ENCODE measurements around the gene ARL14. TPM values are rescaled to one million over a fixed set of nuclear protein-coding genes. Genes with fewer than 3 reads are reported as not detected.

Gene ARL14
- total and polyA plus RNA-seq, 12 donors, result 0.17 to 0.27 (median 0.20) TPM; not detected in 8

DNA sequence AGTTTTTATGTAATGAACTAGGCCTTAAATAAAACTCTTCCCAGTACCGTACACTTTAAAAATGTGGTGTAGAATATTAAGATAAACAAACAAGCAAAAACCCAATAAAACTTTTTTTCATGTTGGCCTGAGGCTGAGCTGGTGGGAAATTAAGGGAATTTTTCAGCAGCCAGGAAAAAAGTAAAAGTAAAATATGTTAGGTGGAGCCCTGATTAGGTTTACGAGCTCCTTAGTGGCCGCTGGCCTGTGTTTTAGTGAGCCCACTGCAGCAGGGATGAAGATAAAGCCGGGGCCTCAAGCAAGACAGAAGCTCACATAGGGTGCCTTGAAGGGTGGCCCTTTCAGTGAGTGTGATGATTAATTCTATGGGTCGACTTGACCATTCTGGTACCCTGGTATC, 16.1 kb upstream of the ARL14 start:
- no peaks in the 10 kb centered on the region for H3K36me3 ChIP-seq (replicated peaks in 1 of 2)
- H3K4me1 ChIP-seq (replicated peaks in 1 of 2), result no peaks in the 10 kb centered on the region
- no peak overlapping the region for H3K27ac ChIP-seq
- H3K9me3 ChIP-seq (replicated peaks in 1 of 3), result no peaks in the 10 kb centered on the region
- 78 to 82% (median 80%) methylated on average over 5 of the region's 5 CpGs for WGBS, 4 donors
- no peaks in the 10 kb centered on the region for H3K27me3 ChIP-seq
- no peak for DNase-seq
- TF ChIP-seq, protein P1, sequence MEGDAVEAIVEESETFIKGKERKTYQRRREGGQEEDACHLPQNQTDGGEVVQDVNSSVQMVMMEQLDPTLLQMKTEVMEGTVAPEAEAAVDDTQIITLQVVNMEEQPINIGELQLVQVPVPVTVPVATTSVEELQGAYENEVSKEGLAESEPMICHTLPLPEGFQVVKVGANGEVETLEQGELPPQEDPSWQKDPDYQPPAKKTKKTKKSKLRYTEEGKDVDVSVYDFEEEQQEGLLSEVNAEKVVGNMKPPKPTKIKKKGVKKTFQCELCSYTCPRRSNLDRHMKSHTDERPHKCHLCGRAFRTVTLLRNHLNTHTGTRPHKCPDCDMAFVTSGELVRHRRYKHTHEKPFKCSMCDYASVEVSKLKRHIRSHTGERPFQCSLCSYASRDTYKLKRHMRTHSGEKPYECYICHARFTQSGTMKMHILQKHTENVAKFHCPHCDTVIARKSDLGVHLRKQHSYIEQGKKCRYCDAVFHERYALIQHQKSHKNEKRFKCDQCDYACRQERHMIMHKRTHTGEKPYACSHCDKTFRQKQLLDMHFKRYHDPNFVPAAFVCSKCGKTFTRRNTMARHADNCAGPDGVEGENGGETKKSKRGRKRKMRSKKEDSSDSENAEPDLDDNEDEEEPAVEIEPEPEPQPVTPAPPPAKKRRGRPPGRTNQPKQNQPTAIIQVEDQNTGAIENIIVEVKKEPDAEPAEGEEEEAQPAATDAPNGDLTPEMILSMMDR (IDR thresholded peaks at IDR 0.05), result no peak
- TF ChIP-seq POLR2A (IDR thresholded peaks at IDR 0.05), result no peak
- no peak overlapping the region for H3K4me3 ChIP-seq
- intact Hi-C loops (cut with DNase I), result no loop called here

DNA sequence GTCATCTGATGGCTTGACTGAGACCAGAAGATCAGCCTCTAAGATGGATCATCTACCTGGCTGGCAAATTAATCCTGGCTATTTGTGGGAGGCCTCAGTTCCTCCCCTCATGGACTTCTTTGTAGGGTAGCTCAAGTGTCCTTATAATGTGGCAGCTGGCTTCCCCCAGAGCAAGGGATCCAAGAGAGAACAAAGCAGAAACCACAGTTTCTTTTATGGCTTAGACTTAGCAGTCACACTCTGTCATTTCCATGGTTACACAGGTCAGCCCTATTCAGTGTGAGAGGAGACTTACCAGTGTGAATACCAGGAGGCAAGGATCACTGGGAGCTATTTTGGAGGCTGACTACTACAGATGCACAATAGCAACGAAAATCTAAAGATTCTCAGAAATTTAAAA, 15.3 kb upstream of the ARL14 start:
- WGBS, 4 donors, result 52 to 71% (median 62%) methylated on average over 1 of the region's 1 CpG
- no peaks in the 10 kb centered on the region for H3K27me3 ChIP-seq
- no peaks in the 10 kb centered on the region for H3K4me1 ChIP-seq (replicated peaks in 1 of 2)
- TF ChIP-seq, protein P1 (IDR thresholded peaks at IDR 0.05), result no peak
- TF ChIP-seq POLR2A (IDR thresholded peaks at IDR 0.05), result no peak
- H3K9me3 ChIP-seq (replicated peaks in 1 of 3), result no peaks in the 10 kb centered on the region
- no peaks in the 10 kb centered on the region for H3K36me3 ChIP-seq (replicated peaks in 1 of 2)
- DNase-seq, result no peak
- intact Hi-C loops (cut with DNase I), result no loop called here
- no peak overlapping the region for H3K27ac ChIP-seq
- no peak overlapping the region for H3K4me3 ChIP-seq

DNA sequence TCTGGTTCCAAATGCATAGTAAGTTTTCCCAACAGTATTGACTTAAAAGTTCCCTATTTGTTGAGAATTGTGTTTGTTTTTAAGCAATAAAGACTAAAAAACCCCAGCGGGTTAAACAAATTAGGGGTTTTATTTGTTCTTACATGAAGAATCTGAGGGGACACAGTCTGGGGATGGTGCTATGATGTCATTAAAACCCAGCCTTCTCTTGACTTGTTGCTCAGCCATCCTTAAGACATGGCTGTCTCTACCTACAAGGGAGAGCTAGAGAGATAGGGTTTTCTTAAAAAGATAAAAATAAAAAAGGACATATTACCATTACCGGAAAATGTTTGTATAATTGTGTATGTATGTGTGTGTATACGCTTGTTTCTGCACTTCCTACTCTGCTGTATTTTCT, 11.7 kb upstream of the ARL14 start:
- no peaks in the 10 kb centered on the region for H3K4me1 ChIP-seq (replicated peaks in 1 of 2)
- no peak for TF ChIP-seq POLR2A (IDR thresholded peaks at IDR 0.05)
- TF ChIP-seq, protein P1 (IDR thresholded peaks at IDR 0.05), result no peak
- DNase-seq, result no peak
- no peaks in the 10 kb centered on the region for H3K36me3 ChIP-seq (replicated peaks in 1 of 2)
- WGBS, 4 donors, result 86 to 97% (median 88%) methylated on average over 3 of the region's 3 CpGs
- intact Hi-C loops (cut with DNase I), result no loop called here
- no peak overlapping the region for H3K27ac ChIP-seq
- no peaks in the 10 kb centered on the region for H3K27me3 ChIP-seq
- H3K4me3 ChIP-seq, result no peak overlapping the region
- H3K9me3 ChIP-seq (replicated peaks in 1 of 3), result no peaks in the 10 kb centered on the region

DNA sequence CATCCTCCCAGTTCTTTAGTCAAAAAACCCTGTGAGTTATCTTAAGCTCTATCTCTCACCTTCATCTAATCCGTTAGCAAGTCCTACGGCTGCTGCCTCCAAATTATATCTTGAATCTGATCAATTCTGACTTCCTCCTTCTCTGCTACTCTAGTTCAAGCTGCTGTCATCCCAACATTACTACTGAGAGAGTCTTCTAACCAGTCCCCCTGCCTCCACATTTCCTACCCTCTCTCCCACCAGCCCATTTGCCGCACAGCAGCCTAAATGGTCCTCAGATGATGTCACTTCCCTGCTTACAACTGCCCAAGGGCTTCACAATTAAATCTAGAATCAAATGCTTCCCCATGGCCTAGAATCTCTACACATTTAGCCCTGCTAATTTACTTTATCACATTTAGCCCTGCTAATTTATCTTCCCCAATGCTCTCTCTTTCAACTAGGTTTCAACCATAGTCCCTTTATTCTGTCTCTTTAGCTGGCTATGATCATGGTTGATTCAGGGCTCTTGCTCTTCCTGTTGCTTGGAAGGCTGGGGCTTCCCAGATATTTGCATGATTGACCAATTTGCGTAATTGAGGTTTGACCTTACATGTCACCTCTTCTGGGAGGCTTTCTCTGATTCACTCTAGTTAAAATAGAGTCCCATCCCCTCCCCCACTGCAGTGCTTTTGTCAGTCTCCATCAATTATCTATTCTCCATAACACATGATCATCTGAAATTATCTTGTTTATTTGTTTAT, 11.0 kb upstream of the ARL14 start:
- DNase-seq, result no peak
- no peaks in the 10 kb centered on the region for H3K4me1 ChIP-seq (replicated peaks in 1 of 2)
- no peaks in the 10 kb centered on the region for H3K27me3 ChIP-seq
- no peaks in the 10 kb centered on the region for H3K36me3 ChIP-seq (replicated peaks in 1 of 2)
- no peak overlapping the region for H3K4me3 ChIP-seq
- H3K9me3 ChIP-seq (replicated peaks in 1 of 3), result no peaks in the 10 kb centered on the region
- TF ChIP-seq, protein P1 (IDR thresholded peaks at IDR 0.05), result no peak
- TF ChIP-seq POLR2A (IDR thresholded peaks at IDR 0.05), result no peak
- H3K27ac ChIP-seq, result no peak overlapping the region
- WGBS, 4 donors, result 68 to 73% (median 72%) methylated on average over 4 of the region's 4 CpGs
- intact Hi-C loops (cut with DNase I), result no loop called here

All from adrenal gland (tissue), 12 donors.